Adrenal gland (tissue), 12 donors: ENCODE data around the gene SPINDOC. TPM values are rescaled to one million over a fixed set of nuclear protein-coding genes. Genes with fewer than 3 reads are reported as not detected.

Source experiments
- DNase-seq, 7 donors: peaks; one replicate each; pipeline ENCODE4 v3.0.0-alpha.2; 2019 to 2020
- H3K27ac ChIP-seq, 5 donors: fragments of 200-600 bp; sonication (generic) in 4 of 5; 1 replicate in 3 of 5; 2 replicates in 2 of 5; pipeline versions ENCODE4 v1.5.1 to v1.8.0; 2016 to 2020; ENCODE audit warnings: mild to moderate bottlenecking in 1 of 5
- H3K27me3 ChIP-seq: fragments of 200-600 bp; 2 replicates; pipeline ENCODE4 v1.8.0; 2021
- H3K36me3 ChIP-seq, 2 donors: fragments of 200-600 bp; replicated peaks in 1 of 2; 1 replicate in 1 of 2; 2 replicates in 1 of 2; pipeline versions ENCODE4 v1.5.1 to v1.8.0; 2018 to 2022
- H3K4me1 ChIP-seq, 2 donors: fragments of 200-600 bp; replicated peaks in 1 of 2; 1 replicate in 1 of 2; 2 replicates in 1 of 2; pipeline versions ENCODE4 v1.5.1 to v1.8.0; 2018 to 2021
- H3K4me3 ChIP-seq, 4 donors: fragments of 200-600 bp; sonication (generic) in 3 of 4; one replicate each; pipeline ENCODE4 v1.5.1; 2016 to 2018
- H3K9me3 ChIP-seq, 3 donors: fragments of 200-600 bp; sonication (generic) in 1 of 3; replicated peaks in 1 of 3; 1 replicate in 2 of 3; 2 replicates in 1 of 3; pipeline versions ENCODE4 v1.5.1 to v1.8.0; 2016 to 2021
- CTCF ChIP-seq, 6 experiments: fragments of 450-650 bp in 4 of 6; fragments of 200-600 bp in 2 of 6; sonication (generic) in 1 of 6; IDR thresholded peaks; 1 replicate in 5 of 6; 2 replicates in 1 of 6; pipeline versions ENCODE4 v1.5.1 to v1.8.0; 2016 to 2021; ENCODE audit warnings: antibody characterized with exemption in 6 of 6, mild to moderate bottlenecking in 2 of 6, moderate library complexity in 1 of 6
- POLR2A ChIP-seq, 2 donors: fragments of 450-650 bp; IDR thresholded peaks; one replicate each; pipeline ENCODE4 v1.6.1; 2017; ENCODE audit warnings: antibody characterized with exemption in 2 of 2, mild to moderate bottlenecking in 2 of 2, moderate library complexity in 1 of 2
- WGBS, 4 donors: extraction: QIAGEN DNeasy Blood & Tissue Kit in 2 of 4; methylation state at CpG; one replicate each; pipeline versions ENCODE4 v1.1.5 to v1.1.7; 2013 to 2017; 5-methylcytosine and 5-hydroxymethylcytosine counted together
- intact Hi-C, 2 donors: fragments of 100-400 bp; cut with DNase I; formaldehyde crosslinking; loops; one replicate each; pipeline versions ENCODE4 v1.14.1 to v1.15.0; 2022 to 2023
- polyA plus RNA-seq, 3 donors: library from polyadenylated mRNA; stranded (reverse); fragments of 200-250 nt in 2 of 3; fragments of 350-450 nt in 1 of 3; fragmentation: Illumina TruSeq in 1 of 3; extraction: RNeasy Lipid Tissue Mini Kit (QIAGEN cat#74804) in 1 of 3; gene quantifications; one replicate each; pipeline ENCODE4 v1.2.3, GENCODE V29; 2013 to 2014
- total RNA-seq, 9 donors: library from RNA; depleted of rRNA in 4 of 9; stranded (reverse); fragments of >200 nt in 4 of 9; fragments of 120-200 nt in 1 of 9; fragmentation: NEBNext Ultra II Directional in 1 of 9; extraction: Animal tissue kit (Norgen Biotek cat#: 25700) in 1 of 9; gene quantifications; one replicate each; pipeline versions ENCODE4 v1.1.0 to v1.2.4, GENCODE V29; 2013 to 2023
- donor health status: healthy with polysubstance abuse.
- donor health status: Bipolar disorder and iron deficiency.
- donor health status: DM: yes; HTN: yes; CAD: no.
- donor health status: DM: no; HTN: no; CAD: no.
- donor health status: DM: no; HTN: no; CAD: no.
- donor health status: DM: yes; HTN: yes; CAD: no.

The SPINDOC gene
- total and polyA plus RNA-seq, 12 donors = 4.5 to 19.2 (median 10.9) TPM

GRCh38 chr11:63853476-63853875, 40.2 kb downstream of the SPINDOC start:
- TF ChIP-seq CTCF (IDR thresholded peaks at IDR 0.05) = no peak
- no peak for TF ChIP-seq POLR2A (IDR thresholded peaks at IDR 0.05)
- Histone ChIP-seq H3K27ac (no peak overlapping the region), H3K27me3 (no peaks in the 10 kb centered on the region), H3K9me3 (no peaks in the 10 kb centered on the region), H3K36me3 (no peaks in the 10 kb centered on the region), H3K4me1 (peaks cover 8 to 56% of the 10 kb centered on the region in 2 donors), H3K4me3 (no peak overlapping the region)
- intact Hi-C loops = no loop called here
- DNase-seq = no peak
- 83 to 94% (median 87%) methylated on average over 3 of the region's 3 CpGs for WGBS, 4 donors

DNA sequence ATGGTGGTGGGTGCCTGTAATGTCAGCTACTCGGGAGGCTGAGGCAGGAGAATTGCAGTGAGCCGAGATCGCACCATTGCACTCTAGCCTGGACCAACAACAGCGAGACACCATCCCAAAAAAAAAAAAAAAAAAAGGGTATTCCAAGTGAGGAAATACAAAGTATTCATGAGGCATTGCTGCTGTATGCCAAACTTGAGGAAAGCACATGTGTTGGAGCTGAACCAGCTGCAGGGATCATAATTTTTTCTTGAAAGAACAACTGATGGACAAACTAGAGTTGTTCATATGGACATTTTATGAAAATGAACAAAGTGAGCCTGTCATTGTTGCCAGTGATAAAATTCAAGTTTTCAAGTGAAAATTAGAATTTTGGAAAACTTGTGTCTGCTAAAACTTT, 41.4 kb downstream of the SPINDOC start:
- WGBS, 4 donors = 85 to 95% (median 94%) methylated on average over 4 of the region's 4 CpGs
- DNase-seq = no peak
- Histone ChIP-seq H3K27me3 (no peaks in the 10 kb centered on the region), H3K36me3 (no peaks in the 10 kb centered on the region), H3K9me3 (no peaks in the 10 kb centered on the region), H3K4me1 (peaks cover 8 to 68% of the 10 kb centered on the region in 2 donors), H3K27ac (no peak overlapping the region), H3K4me3 (no peak overlapping the region)
- intact Hi-C loops = no loop called here
- TF ChIP-seq POLR2A (IDR thresholded peaks at IDR 0.05) = no peak
- no peak for TF ChIP-seq CTCF (IDR thresholded peaks at IDR 0.05)

DNA sequence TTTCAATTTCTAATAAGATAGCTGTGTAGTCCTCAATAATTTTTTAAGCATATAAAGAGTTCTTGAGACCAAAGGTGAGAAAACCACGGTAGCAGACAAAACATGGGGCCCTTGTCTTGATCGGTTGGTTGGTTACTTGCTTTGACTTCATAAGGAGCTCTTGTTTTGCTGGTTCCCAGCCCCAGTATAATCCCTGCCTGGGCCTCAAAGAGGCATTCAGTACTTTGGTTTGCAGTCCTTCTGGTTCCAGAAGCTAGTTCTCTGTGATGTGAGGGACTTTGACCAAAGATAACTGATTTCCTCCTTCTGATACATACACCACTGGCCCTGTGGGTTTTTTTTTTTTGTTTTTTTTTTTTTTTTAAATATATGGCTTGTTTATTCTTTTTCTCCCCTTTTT, 42.7 kb downstream of the SPINDOC start:
- Histone ChIP-seq H3K9me3 (no peaks in the 10 kb centered on the region), H3K36me3 (no peaks in the 10 kb centered on the region), H3K27me3 (no peaks in the 10 kb centered on the region), H3K27ac (no peak overlapping the region), H3K4me1 (peaks cover 8 to 62% of the 10 kb centered on the region in 2 donors), H3K4me3 (no peak overlapping the region)
- no peak for DNase-seq
- TF ChIP-seq POLR2A (IDR thresholded peaks at IDR 0.05) (no peak), CTCF (IDR thresholded peaks at IDR 0.05) (no peak)
- 81 to 98% (median 96%) methylated on average over 2 of the region's 2 CpGs for WGBS, 4 donors
- intact Hi-C loops = no loop called here

- no peaks in the 10 kb centered on the region for H3K27me3 ChIP-seq
- H3K4me3 ChIP-seq = no peak overlapping the region
- H3K9me3 ChIP-seq = no peaks in the 10 kb centered on the region
- peaks cover 0 to 6% of the 10 kb centered on the region in 2 donors for H3K36me3 ChIP-seq
- peaks cover 0 to 46% of the 10 kb centered on the region in 2 donors for H3K4me1 ChIP-seq
- peak in 6 of 7 donors; percentile 40 to 83 (median 60) for DNase-seq
- WGBS, 4 donors = 70 to 77% (median 75%) methylated on average over 11 of the region's 11 CpGs
- TF ChIP-seq CTCF (IDR thresholded peaks at IDR 0.05) (no peak), POLR2A (IDR thresholded peaks at IDR 0.05) (no peak)
- H3K27ac ChIP-seq = peak overlapping the region in 3 of 5 donors; percentile 44 to 75 (median 50)
- intact Hi-C loops = no loop called here
Observed at GRCh38 chr11:63858628-63859550, 45.6 kb downstream of the SPINDOC start.
